T47D (cell line): Measurements from ENCODE around the gene ACER3.
A peak's percentile ranks its signal among the peaks of the same experiment; 100 is the strongest.
"Not testable (repeated sequence)": the region's sequence is repeated elsewhere in the genome, so short reads cannot be mapped to it uniquely, and the experiment has no call there.

Experiments
- DNase-seq, 2 experiments: peaks; one replicate each; pipeline versions ENCODE4 v3.0.0 to v3.0.0-alpha.2; 2011 to 2012; ENCODE audit warnings: low read depth in 1 of 2, low spot score in 1 of 2
- JUND ChIP-seq: IDR thresholded peaks from 2 replicates; pipeline ENCODE4 v1.6.1; 2012; ENCODE audit warnings: low read depth
- in situ Hi-C: cut with HindIII; loops from 2 replicates; pipeline ENCODE4 v1.10.0; 2016; ENCODE audit warnings: low sequenced_read_pairs, low pct_unique_long_range_greater_than_20kb

The ACER3 gene

DNA sequence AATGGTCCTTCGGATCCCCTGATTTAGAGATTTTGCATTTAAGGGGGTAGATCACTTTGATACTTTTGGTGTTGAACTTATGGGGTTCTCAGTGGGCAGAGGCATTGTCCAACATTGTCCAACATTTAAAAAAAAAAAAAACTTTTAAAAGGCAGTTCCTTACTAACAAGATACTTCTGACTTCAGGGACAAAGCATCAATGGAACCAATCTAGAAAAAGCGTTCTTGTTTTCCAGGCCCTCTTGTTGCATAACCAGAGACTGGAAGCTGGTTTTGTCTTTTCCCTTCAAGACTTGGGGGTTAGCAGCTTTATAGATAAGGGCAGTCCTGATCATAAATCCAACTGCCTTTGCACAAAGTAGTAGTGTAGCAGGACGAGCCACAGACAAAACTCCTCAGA is 40.4 kb downstream of the ACER3 start:
- no peak for TF ChIP-seq JUND
- DNase-seq, result no peak
- in situ Hi-C loops, result no loop called here

DNA sequence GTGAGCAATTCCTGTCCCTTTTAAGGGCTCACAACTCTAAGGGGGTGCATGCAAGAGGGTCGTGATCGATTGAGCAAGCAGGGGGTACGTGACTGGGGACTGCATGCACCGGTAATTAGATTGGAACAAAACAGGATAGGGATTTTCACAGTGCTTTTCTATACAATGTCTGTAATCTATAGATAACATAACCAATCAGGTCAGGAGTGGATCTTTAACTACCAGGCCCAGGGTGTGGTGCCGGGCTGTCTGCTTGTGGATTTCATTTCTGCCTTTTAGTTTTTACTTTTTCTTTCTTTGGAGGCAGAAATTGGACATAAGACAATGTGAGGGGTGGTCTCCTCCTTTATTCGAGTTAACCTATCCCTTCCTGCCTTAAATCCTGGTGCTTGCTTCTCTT is 40.9 kb downstream of the ACER3 start:
- DNase-seq, in situ Hi-C loops: not testable (repeated sequence)

GRCh38 chr11:76902121-76903014 is 41.6 kb downstream of the ACER3 start:
- TF ChIP-seq JUND, result no peak
- in situ Hi-C loops, result no loop called here

GRCh38 chr11:76903325-76903724 is 42.6 kb downstream of the ACER3 start:
- DNase-seq, result peak; percentile 22 to 87
- in situ Hi-C loops, result no loop called here
- no peak for TF ChIP-seq JUND

More at GRCh38 chr11:76902121-76903014, 41.6 kb downstream of the ACER3 start:
- DNase-seq, result no peak

- DNase-seq, result no peak
- in situ Hi-C loops, result no loop called here
Measured at GRCh38 chr11:76910620-76911414, 50.1 kb downstream of the ACER3 start.

DNA sequence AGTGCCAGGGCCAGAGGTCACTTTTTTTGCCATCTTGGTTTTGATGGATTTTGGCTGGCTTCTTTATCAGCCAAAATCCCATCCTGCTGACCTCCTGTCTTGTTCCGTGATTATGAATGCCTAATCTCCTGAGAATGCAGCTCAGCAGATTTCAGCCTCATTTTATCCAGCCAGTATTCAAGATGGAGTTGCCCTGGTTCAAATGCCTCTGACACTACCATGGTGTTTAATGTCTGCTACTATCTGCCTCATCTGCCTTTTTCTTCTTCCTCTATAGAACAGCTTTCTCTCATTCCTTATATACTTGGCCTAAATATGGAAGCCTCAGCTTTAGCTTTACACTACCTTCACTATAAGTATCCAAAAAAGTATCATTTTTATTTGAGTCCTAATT is 50.7 kb downstream of the ACER3 start:
- TF ChIP-seq JUND, result no peak
- in situ Hi-C loops, result no loop called here
- DNase-seq, result no peak

More at GRCh38 chr11:76910620-76911414, 50.1 kb downstream of the ACER3 start:
- no peak for TF ChIP-seq JUND

- TF ChIP-seq JUND, result no peak
- no peak for DNase-seq
- in situ Hi-C loops, result no loop called here
Measured at GRCh38 chr11:76916712-76917111, 56.0 kb downstream of the ACER3 start.

DNA sequence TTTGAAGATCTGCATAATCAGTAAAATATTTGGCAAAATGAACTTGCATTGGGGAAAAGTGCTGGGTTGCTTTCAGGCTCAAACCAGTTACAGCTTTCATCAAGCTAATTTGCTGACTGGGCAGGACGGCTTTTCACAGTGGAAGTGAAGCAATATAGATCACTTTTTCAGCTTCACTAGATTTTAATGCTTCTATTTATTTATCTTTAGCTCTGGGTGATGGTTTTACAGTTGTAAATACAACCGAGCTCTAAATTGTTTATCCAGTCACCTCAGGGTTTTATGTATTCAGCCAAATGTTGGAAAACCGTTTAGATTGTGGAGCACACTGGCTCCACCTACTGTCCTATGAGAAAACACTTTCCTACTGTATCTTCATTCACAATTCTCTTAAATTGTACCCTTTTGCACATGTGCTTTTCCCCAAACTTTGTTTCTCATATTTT is 58.2 kb downstream of the ACER3 start:
- in situ Hi-C loops, result no loop called here

GRCh38 chr11:76919467-76919866 is 58.7 kb downstream of the ACER3 start:
- TF ChIP-seq JUND, result no peak
- in situ Hi-C loops, result no loop called here
- no peak for DNase-seq

More for the DNA sequence above, 58.2 kb downstream of the ACER3 start:
- DNase-seq, result peak; percentile 30 to 83
- TF ChIP-seq JUND, result no peak

DNA sequence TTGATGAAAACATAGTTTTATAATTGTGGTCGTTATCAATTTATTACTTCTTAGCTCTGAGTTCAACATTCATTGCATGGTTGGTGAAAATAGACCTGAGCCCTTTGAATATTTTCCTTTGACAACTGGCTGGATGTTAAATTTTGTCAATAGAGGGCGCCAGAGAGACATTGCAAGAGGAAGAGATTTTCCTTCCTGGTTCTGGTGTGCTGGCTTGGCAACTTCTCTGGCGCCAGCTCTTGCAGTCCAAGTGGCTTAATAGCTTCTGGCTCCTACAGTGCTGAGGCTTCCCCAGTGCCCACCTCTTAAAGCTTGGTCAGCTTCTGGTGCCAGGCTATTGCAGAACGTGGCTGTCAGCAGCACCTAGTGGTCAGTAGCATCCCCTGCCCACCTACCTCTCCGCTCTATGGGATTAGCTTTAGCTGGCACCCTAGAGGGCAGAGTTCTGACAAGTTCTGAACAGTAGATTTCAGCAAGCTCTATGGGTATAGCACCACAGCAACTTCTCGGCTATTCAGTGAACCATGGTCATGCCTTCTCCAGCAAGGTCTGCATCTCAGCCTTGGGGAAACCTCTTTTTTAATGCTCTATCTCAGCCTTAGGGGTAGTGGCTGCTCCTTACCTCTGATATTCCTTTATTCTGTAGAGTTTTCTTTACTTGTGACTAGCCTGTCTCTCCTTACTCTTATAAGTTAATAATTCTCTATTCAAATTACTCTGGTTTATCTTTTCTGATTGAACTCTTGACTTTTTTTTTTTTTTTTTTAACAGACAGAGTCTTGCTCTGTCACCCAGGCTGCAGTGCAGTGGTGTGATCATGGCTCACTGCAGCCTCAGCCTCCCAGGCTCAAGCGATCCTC is 59.4 kb downstream of the ACER3 start:
- in situ Hi-C loops, result no loop called here
- TF ChIP-seq JUND, result no peak
- peak; percentile 61 to 93 for DNase-seq

GRCh38 chr11:76927160-76927559 is 66.4 kb downstream of the ACER3 start:
- TF ChIP-seq JUND, result no peak

GRCh38 chr11:76935042-76935441 is 74.3 kb downstream of the ACER3 start:
- in situ Hi-C loops, result no loop called here
- no peak for TF ChIP-seq JUND
- DNase-seq, result no peak

More at GRCh38 chr11:76927160-76927559, 66.4 kb downstream of the ACER3 start:
- in situ Hi-C loops, result no loop called here
- no peak for DNase-seq
